ENCODE measurements around the gene MC2R. TPM values are rescaled to one million over a fixed set of nuclear protein-coding genes. Genes with fewer than 3 reads are reported as not detected.

MC2R gene
- total and polyA plus RNA-seq, 10 of the 15 experiments (the other 5 are each of a cell fraction or from before 2014, with no cell fraction given), result 0.15 TPM; not detected in 9

DNA sequence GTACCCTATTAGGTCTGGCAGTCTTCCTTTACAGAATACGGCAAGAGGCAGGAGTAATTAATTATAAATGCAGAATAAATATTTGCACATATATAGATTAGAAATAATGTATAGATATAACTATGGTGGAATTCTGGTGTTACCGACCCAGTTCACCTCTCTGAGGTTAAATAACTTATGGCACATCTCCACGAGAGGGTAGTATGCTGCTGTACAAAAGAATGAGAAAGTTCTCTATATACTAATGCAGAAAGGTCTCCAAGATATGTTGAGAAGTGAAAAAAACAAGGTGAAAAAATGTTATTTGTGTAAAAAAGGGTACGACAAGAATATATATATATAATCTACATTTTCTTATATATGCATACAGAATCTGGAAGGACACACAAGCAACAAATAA, 40.8 kb downstream of the MC2R start:
- Histone ChIP-seq H3K4me2 (ENCODE audit: control insufficient read depth, insufficient read depth) (no peak overlapping the region), H3K27ac (ENCODE audit: control insufficient read depth, insufficient read depth) (no peak overlapping the region), H3K36me3 (ENCODE audit: control insufficient read depth in 2 of 2, insufficient read depth in 2 of 2, low read length in 1 of 2) (no peaks in the 10 kb centered on the region), H3K4me3 (no peak overlapping the region), H3K27me3 (replicated peaks in 1 of 2; ENCODE audit: control insufficient read depth in 2 of 2, insufficient read depth in 2 of 2, low read length in 1 of 2) (peaks cover 1 to 8% of the 10 kb centered on the region in 2 experiments; a peak in 1 of 4 replicates), H4K20me1 (ENCODE audit: control insufficient read depth, insufficient read depth) (no peaks in the 10 kb centered on the region), H3K79me2 (ENCODE audit: control insufficient read depth, insufficient read depth, low read length) (no peaks in the 10 kb centered on the region), H3K9me3 (replicated peaks; ENCODE audit: control insufficient read depth, insufficient read depth, low read length) (no peaks in the 10 kb centered on the region), H3K9ac (ENCODE audit: control insufficient read depth, insufficient read depth, low read length) (no peak overlapping the region), H2AFZ (ENCODE audit: control insufficient read depth, low read depth, low read length) (no peak overlapping the region), H3K4me1 (ENCODE audit: control insufficient read depth, insufficient read depth, low read length) (no peaks in the 10 kb centered on the region)
- WGBS (ENCODE audit: insufficient coverage, insufficient replicate concordance, low lambda C conversion rate, missing lambda C conversion rate), result 9% methylated on average over 4 of the region's 4 CpGs
- ChIA-PET CTCF (no interaction called here), POLR2A (no interaction called here), RAD21 (ENCODE audit: unreplicated experiment) (no interaction called here), SMC1A (ENCODE audit: uncharacterized antibody, unreplicated experiment) (interaction anchor here (0.5 kb wide), 1 partner anchor 34 kb away, joined by 4 read pairs; no protein-coding TSS in a partner anchor)
- BruUV-seq (replicated peaks), result no TSS peak
- in situ Hi-C loops (cut with MboI) (loop anchor here (10.0 kb wide), 1 partner anchor 210 kb away; no protein-coding TSS in a partner anchor), intact Hi-C loops (cut with micrococcal nuclease; ENCODE audit: unreplicated experiment) (no loop called here)
- FAIRE-seq (no peak), DNase-seq (ENCODE audit: low read depth, low spot score) (no peak), ATAC-seq (no peak)
- peak; percentile 46 for TF ChIP-seq RAD21 (IDR thresholded peaks at IDR 0.05; ENCODE audit: insufficient read depth, low read depth, low read length)
- TF ChIP-seq E4F1 (IDR thresholded peaks at IDR 0.05; ENCODE audit: borderline replicate concordance, partially characterized antibody), result no peak
- no peak for TF ChIP-seq SUZ12 (IDR thresholded peaks at IDR 0.05; ENCODE audit: unreplicated experiment)
- TF ChIP-seq CREM (IDR thresholded peaks at IDR 0.05; ENCODE audit: low read depth), result no peak
- no peak for TF ChIP-seq ZNF207 (IDR thresholded peaks at IDR 0.05; ENCODE audit: borderline replicate concordance)
- TF ChIP-seq EGR1 (IDR thresholded peaks at IDR 0.05; ENCODE audit: borderline replicate concordance in 1 of 2, low read depth in 2 of 2, low read length in 2 of 2), result no peak

Measured in GM12878 (cell line).